H9 (cell line): Measurements from ENCODE around the gene TDRD1. TPM values are rescaled to one million over a fixed set of nuclear protein-coding genes. Genes with fewer than 3 reads are reported as not detected.

Experiments used
- DNase-seq: peaks from one replicate; pipeline ENCODE4 v3.0.0-alpha.2; 2017
- H2AFZ ChIP-seq: one replicate; pipeline ENCODE4 v1.6.1; 2013; ENCODE audit warnings: mild to moderate bottlenecking, low read length, control low read depth, moderate library complexity
- H2AK5ac ChIP-seq: 2 replicates; pipeline ENCODE4 v1.6.1; 2013; ENCODE audit warnings: low read length, control low read depth, mixed read lengths; ENCODE audit not compliant: insufficient read length
- H2BK120ac ChIP-seq: one replicate; pipeline ENCODE4 v1.6.1; 2013; ENCODE audit warnings: low read depth, mild to moderate bottlenecking, low read length, control low read depth, inconsistent platforms; ENCODE audit not compliant: poor library complexity, severe bottlenecking
- H2BK12ac ChIP-seq: 2 replicates; pipeline ENCODE4 v1.6.1; 2013; ENCODE audit warnings: low read length, control low read depth, mixed read lengths, low read depth; ENCODE audit not compliant: insufficient read length
- H2BK15ac ChIP-seq: 2 replicates; pipeline ENCODE4 v1.6.1; 2013; ENCODE audit warnings: low read depth, low read length, control low read depth
- H2BK20ac ChIP-seq: one replicate; pipeline ENCODE4 v1.6.1; 2013; ENCODE audit warnings: low read depth, mild to moderate bottlenecking, low read length, control low read depth, inconsistent platforms; ENCODE audit not compliant: poor library complexity, severe bottlenecking
- H2BK5ac ChIP-seq: 2 replicates; pipeline ENCODE4 v1.6.1; 2013; ENCODE audit warnings: low read length, control low read depth, mixed read lengths; ENCODE audit not compliant: insufficient read length
- H3K14ac ChIP-seq: 2 replicates; pipeline ENCODE4 v1.6.1; 2013; ENCODE audit warnings: low read length, control low read depth; ENCODE audit not compliant: insufficient read depth
- H3K18ac ChIP-seq: 2 replicates; pipeline ENCODE4 v1.6.1; 2013; ENCODE audit warnings: low read depth, mild to moderate bottlenecking, mixed read lengths, low read length, control low read depth; ENCODE audit not compliant: insufficient read length
- H3K23ac ChIP-seq: 2 replicates; pipeline ENCODE4 v1.6.1; 2013; ENCODE audit warnings: low read length, control low read depth, mixed read lengths, low read depth; ENCODE audit not compliant: insufficient read length
- H3K23me2 ChIP-seq: 2 replicates; pipeline ENCODE4 v1.6.1; 2013; ENCODE audit warnings: low read depth, mild to moderate bottlenecking, mixed read lengths, low read length, control low read depth; ENCODE audit not compliant: insufficient read length, poor library complexity, severe bottlenecking
- H3K27ac ChIP-seq: 2 replicates; pipeline ENCODE4 v1.5.1; 2013; ENCODE audit warnings: low read length, control low read depth, mixed read lengths, low read depth; ENCODE audit not compliant: insufficient read length
- H3K27me3 ChIP-seq: 2 replicates; pipeline ENCODE4 v1.6.1; 2013; ENCODE audit warnings: low read length, control low read depth, inconsistent platforms; ENCODE audit not compliant: insufficient read depth
- H3K4ac ChIP-seq: 2 replicates; pipeline ENCODE4 v1.6.1; 2013; ENCODE audit warnings: low read depth, mild to moderate bottlenecking, control low read depth, inconsistent platforms, low read length, moderate library complexity
- H3K4me1 ChIP-seq: 2 replicates; pipeline ENCODE4 v1.6.1; 2013; ENCODE audit warnings: low read length, control low read depth, inconsistent platforms; ENCODE audit not compliant: insufficient read depth
- H3K4me2 ChIP-seq: 2 replicates; pipeline ENCODE4 v1.6.1; 2013; ENCODE audit warnings: low read length, control low read depth, mixed read lengths; ENCODE audit not compliant: insufficient read length, insufficient read depth
- H3K56ac ChIP-seq: 2 replicates; pipeline ENCODE4 v1.6.1; 2013; ENCODE audit warnings: low read depth, mild to moderate bottlenecking, mixed read lengths, low read length, control low read depth; ENCODE audit not compliant: insufficient read length
- H3K79me1 ChIP-seq: 2 replicates; pipeline ENCODE4 v1.6.1; 2013; ENCODE audit warnings: low read depth, mild to moderate bottlenecking, moderate library complexity, low read length, control low read depth, inconsistent platforms; ENCODE audit not compliant: insufficient read depth, poor library complexity, severe bottlenecking
- H3K79me2 ChIP-seq: 2 replicates; pipeline ENCODE4 v1.6.1; 2013; ENCODE audit warnings: low read length, control low read depth, inconsistent platforms; ENCODE audit not compliant: insufficient read depth
- H3K9ac ChIP-seq: 2 replicates; pipeline ENCODE4 v1.6.1; 2013; ENCODE audit warnings: low read length, control low read depth, mixed read lengths; ENCODE audit not compliant: insufficient read length; ENCODE audit errors: extremely low read depth
- H3K9me3 ChIP-seq: one replicate; pipeline ENCODE4 v1.6.1; 2013; ENCODE audit warnings: low read depth, low read length, inconsistent platforms; ENCODE audit not compliant: control insufficient read depth
- H3T11ph ChIP-seq: one replicate; pipeline ENCODE4 v1.6.1; 2013; ENCODE audit warnings: mild to moderate bottlenecking, low read length, control low read depth, inconsistent platforms
- H4K20me1 ChIP-seq: one replicate; pipeline ENCODE4 v1.6.1; 2013; ENCODE audit not compliant: control insufficient read depth, insufficient read length, insufficient read depth
- H4K5ac ChIP-seq: 2 replicates; pipeline ENCODE4 v1.6.1; 2013; ENCODE audit warnings: low read depth, mild to moderate bottlenecking, mixed read lengths, low read length, control low read depth; ENCODE audit not compliant: insufficient read length
- H4K8ac ChIP-seq: replicated peaks from 2 replicates; pipeline ENCODE4 v1.6.1; 2013; ENCODE audit warnings: low read length, control low read depth, mixed read lengths, low read depth; ENCODE audit not compliant: insufficient read length
- H4K91ac ChIP-seq: 2 replicates; pipeline ENCODE4 v1.6.1; 2013; ENCODE audit warnings: low read depth, mild to moderate bottlenecking, moderate library complexity, mixed read lengths, low read length, control low read depth; ENCODE audit not compliant: insufficient read length
- H3K27ac Mint-ChIP-seq, 3 experiments: 2 replicates in 2 of 3; 3 replicates in 1 of 3; pipeline ENCODE4 v1.8.0; 2020 to 2021; ENCODE audit warnings: mixed read lengths in 3 of 3, mild to moderate bottlenecking in 1 of 3, moderate library complexity in 1 of 3
- H3K27me3 Mint-ChIP-seq: 2 replicates; pipeline ENCODE4 v1.8.0; 2021; ENCODE audit warnings: low read depth, mild to moderate bottlenecking, moderate library complexity, mixed read lengths
- H3K36me3 Mint-ChIP-seq, 3 experiments: 2 replicates in 2 of 3; 3 replicates in 1 of 3; pipeline ENCODE4 v1.8.0; 2020 to 2021; ENCODE audit warnings: low read depth in 3 of 3, mixed read lengths in 3 of 3; ENCODE audit not compliant: insufficient read depth in 1 of 3
- H3K4me1 Mint-ChIP-seq, 2 experiments: 2 replicates each; pipeline ENCODE4 v1.8.0; 2020; ENCODE audit warnings: mixed read lengths in 2 of 2
- H3K4me3 Mint-ChIP-seq, 2 experiments: 2 replicates in 1 of 2; 3 replicates in 1 of 2; pipeline ENCODE4 v1.8.0; 2020 to 2021; ENCODE audit warnings: mild to moderate bottlenecking in 2 of 2, mixed read lengths in 2 of 2, moderate library complexity in 1 of 2
- H3K9me3 Mint-ChIP-seq, 2 experiments: 2 replicates in 1 of 2; 3 replicates in 1 of 2; pipeline ENCODE4 v1.8.0; 2020; ENCODE audit warnings: mild to moderate bottlenecking in 2 of 2, mixed read lengths in 2 of 2, moderate library complexity in 1 of 2
- CTCF ChIP-seq: fragments of 200-600 bp; sonication (generic); conservative IDR thresholded peaks from 3 replicates; pipeline ENCODE4 v1.8.0; 2021; ENCODE audit warnings: antibody characterized with exemption, mild to moderate bottlenecking
- WGBS: extraction: QIAGEN DNeasy Blood & Tissue Kit; methylation state at CpG from one replicate; pipeline ENCODE4 v1.1.7; 2013; ENCODE audit warnings: missing lambda C conversion rate, low lambda C conversion rate, mixed read lengths; ENCODE audit not compliant: insufficient read length; ENCODE audit errors: extremely low coverage; 5-methylcytosine and 5-hydroxymethylcytosine counted together
- total RNA-seq: library from RNA; stranded (reverse); gene quantifications from 2 replicates; pipeline ENCODE4 v1.2.1, GENCODE V29; 2021

Gene TDRD1
- total RNA-seq, 1 experiment from 2014 or later, result 0.15 TPM

- Histone ChIP-seq H3K79me2 (no peaks in the 10 kb centered on the region), H4K20me1 (no peaks in the 10 kb centered on the region), H3K27me3 (no peaks in the 10 kb centered on the region; the same call in 1 of the 2 replicates), H3K14ac (no peak overlapping the region), H2AFZ (no peak overlapping the region), H3K27ac (no peak overlapping the region), H3K9me3 (no peaks in the 10 kb centered on the region), H2BK15ac (no peak overlapping the region), H2BK12ac (no peak overlapping the region), H3K4me1 (no peaks in the 10 kb centered on the region), H3K4ac (no peak overlapping the region), H3K23me2 (peaks cover 5% of the 10 kb centered on the region), H3K23ac (no peak overlapping the region), H4K91ac (no peak overlapping the region), H3K9ac (no peak overlapping the region), H3K4me2 (no peak overlapping the region), H3K56ac (no peak overlapping the region), H4K5ac (no peak overlapping the region), H2BK5ac (no peak overlapping the region), H3K79me1 (no peaks in the 10 kb centered on the region), H2AK5ac (no peak overlapping the region), H4K8ac (no peak overlapping the region), H3K18ac (no peak overlapping the region), H2BK120ac (no peak overlapping the region), H2BK20ac (no peak overlapping the region), H3T11ph (no peak overlapping the region)
- DNase-seq, result no peak
- peaks cover 42% of the 10 kb centered on the region for H3K27me3 Mint-ChIP-seq
- WGBS, result no CpG with 5 or more reads among the region's 6 CpGs
- H3K27ac Mint-ChIP-seq, result no peak overlapping the region
- no peaks in the 10 kb centered on the region for H3K36me3 Mint-ChIP-seq
- no peaks in the 10 kb centered on the region for H3K9me3 Mint-ChIP-seq
- TF ChIP-seq CTCF, result no peak
- H3K4me3 Mint-ChIP-seq, result no peak overlapping the region
- peaks cover 11 to 15% of the 10 kb centered on the region in 2 experiments for H3K4me1 Mint-ChIP-seq
Observed at GRCh38 chr10:114244126-114244525, 65.0 kb downstream of the TDRD1 start.
